Measurements from ENCODE around the gene GMCL1.
"Not testable (repeated sequence)": the region's sequence is repeated elsewhere in the genome, so short reads cannot be mapped to it uniquely, and the experiment has no call there.

The GMCL1 gene

DNA sequence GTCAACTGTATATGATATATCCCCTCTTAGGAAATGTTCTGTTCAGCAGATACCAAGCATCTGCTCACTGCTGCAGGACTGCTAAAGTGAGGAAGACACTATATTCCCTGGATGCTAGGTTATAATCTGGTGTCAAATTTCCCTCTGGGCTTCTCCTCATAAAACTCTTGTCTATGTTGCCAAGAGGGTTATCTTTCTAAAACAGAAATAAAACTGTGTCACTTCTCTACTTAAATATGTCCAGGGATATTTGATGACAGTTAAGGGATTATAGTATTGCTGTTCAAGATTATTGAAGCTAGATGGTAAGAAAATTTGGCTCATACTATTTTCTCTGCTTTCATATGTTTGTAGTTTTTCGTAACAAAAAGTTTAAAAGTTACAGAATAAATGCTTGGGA, 33.8 kb downstream of the GMCL1 start:
- FAIRE-seq = no peak

DNA sequence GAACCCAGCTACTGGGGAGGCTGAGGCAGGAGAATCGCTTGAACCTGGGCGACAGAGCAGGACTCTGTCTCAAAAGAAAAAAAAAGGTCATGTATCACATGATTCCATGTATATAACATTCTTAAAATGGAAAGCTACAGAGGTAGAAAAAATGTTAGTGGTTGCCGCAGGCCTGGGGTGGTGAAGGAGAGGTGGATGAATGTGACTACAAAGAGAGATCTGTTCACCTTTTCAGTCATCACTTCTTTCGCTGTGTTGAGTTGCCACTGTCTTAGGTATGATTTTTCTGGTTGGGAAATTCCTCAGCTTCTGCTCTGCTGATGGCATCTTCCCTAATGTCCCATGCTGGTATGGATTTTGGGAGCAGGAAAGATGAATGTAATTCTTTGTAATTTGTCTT, 59.0 kb downstream of the GMCL1 start:
- no peak for FAIRE-seq

DNA sequence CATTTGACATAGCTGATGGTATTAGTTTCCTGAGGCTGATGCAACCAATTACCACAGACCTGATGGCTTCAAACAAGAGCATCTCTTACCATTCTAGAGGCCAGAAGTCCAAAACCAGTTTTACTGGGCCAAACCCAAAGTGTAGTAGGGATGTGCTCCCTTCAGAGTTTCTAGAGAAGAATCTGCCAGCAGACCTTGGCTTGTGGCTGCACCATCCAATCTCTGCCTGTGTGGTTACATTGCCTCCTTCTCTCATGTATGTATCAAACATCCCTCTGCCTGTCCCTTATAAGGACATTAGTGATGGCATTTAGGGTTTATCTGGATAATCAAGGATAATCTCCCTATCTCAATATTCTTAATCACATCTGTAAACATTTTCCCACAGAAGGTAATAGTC, 59.8 kb downstream of the GMCL1 start:
- FAIRE-seq = no peak

DNA sequence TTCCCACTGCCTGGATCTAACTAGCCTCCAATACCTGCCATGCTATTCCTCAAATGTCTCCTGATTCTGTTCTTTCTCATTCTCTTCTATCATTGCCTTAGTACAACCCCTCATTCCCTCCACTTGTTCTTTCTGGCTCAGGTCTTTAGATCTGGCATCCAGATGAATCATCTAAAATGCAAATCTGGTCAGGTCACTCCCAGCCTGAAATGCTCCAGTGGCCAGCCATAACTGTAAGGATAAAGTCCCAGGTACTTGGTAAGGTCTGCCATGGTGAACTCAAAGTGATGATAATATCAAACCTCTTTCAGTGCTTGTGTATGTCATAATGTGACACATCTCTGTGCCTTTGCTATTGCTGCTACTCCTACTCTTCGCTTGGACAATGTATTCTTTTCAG, 61.4 kb downstream of the GMCL1 start:
- no peak for FAIRE-seq

DNA sequence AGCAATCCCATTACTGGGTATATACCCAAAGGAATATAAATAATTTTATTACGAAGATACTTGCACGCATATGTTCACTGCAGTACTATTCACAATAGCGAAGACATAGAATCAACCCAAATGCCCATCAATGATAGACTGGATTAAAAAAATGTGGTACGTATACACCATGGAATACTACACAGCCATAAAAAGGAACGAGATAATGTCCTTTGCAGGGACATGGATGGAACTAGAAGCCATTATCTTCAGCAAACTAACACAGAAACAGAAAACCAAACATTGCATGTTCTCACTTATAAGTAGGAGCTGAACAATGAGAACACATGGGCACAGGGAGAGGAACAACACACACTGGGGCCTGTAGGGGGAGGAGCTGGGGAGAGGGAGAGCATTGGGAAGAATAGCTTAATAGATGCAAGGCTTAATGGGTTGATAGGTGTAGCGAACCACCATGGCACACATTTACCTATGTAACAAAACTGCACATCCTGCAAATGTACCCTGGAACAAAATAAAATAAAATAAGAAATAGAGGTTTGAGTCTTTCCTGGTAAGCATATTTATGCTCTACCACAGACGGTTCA, 63.5 kb downstream of the GMCL1 start:
- FAIRE-seq = not testable (repeated sequence)

DNA sequence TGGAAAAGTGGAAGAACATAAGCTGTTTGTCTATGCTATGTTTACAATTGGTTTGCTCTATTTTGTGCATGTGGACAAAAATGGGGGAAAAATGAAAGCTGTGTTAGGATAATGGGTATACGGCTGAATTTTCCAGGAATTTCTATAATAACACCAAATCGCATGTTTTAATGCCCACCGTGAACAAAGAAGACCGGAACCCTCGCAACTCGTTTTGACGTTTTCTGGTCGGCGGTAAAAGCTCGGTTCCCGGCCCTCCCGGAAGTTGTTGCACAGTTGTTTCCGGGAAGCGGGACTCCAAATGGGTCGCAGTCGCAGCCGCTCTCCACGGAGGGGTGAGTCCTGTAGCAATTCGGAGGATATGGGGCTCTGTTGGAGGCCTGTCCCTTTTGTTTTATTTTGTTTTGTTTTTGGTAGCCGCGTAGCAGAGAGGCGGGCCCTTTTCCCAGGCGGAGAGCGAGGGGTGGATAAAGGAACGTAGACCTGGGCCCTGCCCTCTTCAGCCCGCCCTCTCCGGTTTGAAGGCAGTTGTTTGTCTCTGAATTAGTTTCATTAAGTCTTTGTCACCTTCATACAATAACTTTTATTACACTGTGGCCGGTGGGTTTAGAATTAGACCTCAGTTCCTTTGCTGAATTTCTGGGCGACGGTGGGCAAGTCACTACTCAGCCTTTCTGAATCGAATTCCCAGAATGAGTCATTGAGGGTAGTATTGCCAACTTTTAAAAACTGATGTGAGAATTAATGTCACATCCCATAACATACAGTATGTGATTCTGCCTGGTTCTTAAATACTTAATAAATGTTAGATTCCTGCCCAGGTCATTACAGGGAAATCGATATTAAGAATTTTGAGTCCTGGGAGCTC, 64.5 kb downstream of the GMCL1 start, which contains the start of gene SNRNP27:
SNRNP27 (plus strand) TSS at position 273 of the 868 bp plus-strand sequence; CDS start at position 302, 29 bp downstream.
- no peak for FAIRE-seq

DNA sequence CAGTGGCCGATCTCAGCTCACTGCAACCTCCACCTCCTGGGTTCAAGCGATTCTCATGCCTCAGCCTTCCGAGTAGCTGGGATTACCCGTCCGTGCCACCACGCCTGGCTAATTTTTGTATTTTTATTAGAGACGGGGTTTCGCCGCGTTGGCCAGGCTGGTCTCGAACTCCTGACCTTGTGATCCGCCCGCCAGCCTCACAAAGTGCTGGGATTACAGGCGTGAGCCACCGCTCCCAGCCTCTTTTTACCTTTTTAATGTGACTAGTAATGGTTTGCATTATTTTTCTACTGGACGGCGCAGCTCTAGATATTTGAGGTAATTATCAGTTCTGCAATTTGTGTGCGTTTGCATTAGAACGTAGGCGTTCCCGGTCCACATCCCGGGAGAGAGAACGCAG, 65.3 kb downstream of the GMCL1 start:
- not testable (repeated sequence) for FAIRE-seq

DNA sequence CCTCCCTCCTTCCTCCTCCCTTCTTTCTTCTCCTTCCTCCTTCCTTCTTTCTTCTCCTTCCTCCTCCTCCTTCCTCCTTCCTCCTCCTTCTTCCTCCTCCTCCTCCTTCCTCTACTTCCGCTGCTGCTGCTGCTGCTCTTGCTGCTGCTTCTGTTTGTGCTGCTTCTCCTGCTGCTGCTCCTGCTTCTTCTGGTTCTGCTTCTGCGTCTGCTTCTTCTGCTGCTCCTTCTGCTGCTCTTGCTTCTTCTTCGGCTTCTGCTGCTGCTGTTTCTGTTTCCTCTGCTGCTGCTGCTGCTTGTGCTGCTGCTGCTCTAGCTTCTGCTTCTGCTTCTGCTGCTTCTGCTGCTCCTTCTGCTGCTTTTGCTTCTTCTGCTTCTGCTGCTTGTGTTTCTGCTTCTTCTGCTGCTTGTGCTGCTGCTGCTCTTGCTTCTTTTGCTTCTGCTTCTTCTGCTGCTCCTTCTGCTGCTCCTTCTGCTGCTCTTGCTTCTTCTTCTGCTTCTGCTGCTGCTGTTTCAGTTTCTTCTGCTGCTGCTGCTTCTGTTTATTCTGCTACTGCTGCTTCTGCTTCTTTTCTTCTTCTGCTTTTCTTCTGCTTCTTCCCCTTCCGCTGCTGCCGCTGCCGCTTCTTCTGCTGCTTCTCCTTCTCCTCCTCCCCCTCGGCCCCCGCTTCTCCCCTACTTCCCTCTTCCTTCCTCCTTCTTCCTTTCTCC, 72.9 kb downstream of the GMCL1 start:
- no peak for FAIRE-seq

DNA sequence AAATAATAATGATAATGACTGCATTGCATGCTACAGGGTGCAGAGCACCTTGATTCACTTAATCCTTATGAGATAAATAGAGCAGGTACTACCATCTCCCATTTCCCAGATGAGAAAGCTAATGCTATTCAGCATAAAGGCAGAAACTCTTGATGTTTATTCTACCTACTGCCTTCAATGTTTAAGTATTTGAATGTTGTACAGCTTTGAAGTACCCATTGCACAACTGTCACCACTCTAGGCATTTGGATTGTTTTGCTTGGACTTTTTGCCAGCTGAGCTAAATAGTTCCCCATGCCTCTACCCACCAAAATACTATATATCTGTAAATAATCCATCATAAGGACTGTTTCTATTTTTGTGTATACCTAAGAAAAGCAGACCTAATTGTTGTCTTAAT, 77.8 kb downstream of the GMCL1 start:
- FAIRE-seq = no peak

DNA sequence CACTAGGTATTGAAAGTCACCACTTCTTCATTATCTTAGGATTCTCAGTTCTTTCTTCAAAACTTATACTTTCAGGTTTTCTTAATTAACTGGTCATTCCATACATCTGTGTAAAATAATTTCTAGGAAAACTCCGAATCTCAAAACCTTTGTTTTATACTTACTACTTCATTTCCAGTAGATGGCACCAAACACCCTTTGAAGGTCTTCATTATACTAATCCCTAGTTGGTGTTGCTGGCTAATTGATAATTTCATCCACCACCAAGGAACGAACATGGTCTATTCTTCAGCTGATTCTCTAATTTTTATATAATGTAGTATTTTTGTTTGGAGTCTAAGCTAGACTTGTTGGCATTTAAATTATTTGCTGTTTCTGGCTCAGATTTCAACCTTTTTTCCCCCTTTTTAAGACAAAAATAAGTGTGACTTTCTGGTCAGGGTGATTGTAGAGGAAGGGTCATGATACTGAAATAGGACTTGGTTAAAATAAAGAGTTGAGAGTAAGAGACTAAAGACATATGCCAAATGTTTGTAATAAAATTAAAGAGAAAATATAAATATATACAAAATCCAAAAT, 82.6 kb downstream of the GMCL1 start:
- peak; percentile 87 for FAIRE-seq

DNA sequence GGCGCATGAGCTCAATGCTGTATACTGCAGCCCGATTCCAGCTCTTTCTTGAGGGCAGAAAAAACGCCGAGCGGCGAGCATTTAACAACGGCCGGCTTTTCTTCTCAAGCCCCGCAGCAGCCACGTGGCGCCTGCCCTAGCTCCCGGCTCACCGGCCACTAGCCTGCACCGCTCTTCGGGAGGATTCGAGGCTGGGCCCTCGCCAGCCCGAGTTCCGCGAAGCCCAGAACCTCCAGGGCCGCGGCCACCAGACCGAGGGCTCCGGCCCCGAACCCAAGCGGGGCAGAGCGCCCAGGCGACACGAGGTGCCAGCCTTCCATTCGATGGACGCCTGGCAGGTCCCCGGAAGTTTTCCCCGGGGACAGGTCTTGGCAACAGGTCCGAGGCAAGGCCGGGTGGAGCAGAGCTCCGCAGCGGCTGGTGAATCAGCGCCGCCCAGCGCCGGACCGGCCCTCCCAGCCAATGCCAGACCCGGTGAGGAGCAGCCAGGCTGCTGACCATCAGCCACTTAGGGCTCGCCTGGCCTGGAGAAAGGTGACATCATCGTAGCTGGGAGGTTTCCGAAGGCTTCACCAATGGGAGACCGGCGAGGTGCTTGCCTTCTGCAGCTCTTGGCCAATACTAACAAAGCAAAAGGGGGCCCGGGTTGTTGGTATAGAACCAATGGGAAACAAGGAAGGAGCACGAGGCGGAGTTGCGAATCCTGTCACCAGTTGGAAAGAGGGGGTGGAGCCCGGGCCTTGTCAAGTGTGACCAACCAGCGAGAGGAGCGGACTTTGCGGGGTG, 84.9 kb downstream of the GMCL1 start:
- peak; percentile 98 for FAIRE-seq

DNA sequence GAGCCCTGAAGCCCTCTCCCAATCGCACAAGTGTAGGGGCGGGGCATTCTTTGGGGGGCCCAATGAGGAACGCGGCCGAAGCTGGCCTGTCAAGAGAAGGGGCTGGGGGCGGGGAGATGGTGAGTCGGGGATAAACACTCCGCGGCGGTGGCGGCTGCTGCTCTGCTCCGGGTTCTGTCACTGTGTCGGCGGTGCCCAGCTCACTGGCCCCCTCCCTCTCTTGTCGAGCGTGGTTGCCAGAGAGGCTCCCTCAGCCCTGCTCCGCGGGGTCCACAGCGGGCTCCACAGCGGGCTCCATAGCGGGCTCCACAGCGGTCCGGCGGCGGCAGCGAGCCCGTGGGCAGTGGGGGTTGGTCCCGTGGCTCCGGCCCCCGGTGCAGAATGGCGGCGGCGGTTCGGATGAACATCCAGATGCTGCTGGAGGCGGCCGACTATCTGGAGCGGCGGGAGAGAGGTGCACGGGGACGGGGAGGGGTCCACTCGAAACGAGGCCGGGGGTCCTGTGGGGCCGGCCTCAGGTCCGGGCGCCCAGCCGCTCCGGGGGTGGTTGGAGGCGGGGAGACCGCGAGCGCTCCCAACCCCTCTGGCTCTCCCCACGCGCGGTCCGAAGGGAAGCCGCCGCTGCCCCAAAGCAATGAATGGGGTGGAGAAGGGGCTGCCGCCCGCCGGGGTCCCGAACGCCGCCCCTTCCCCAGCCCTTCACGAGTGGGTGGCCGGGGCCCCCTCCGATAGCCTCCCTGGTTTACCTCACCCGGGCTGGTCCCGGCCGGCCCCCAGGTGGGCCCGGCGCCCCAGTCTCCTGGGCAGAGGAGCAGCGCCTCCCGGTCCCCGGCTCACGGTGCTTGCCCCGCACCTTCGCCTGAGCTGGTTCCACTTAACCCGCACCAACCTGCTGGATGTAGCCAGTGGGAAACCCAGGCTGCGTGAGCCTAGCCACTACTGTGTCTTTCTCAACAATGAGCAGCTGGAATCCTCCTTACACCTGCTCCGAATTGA, 85.8 kb downstream of the GMCL1 start, which contains the start of gene MXD1:
MXD1 (plus strand) TSS at position 160 of the 996 bp plus-strand sequence; CDS start at position 382, 222 bp downstream.
- FAIRE-seq = no peak

DNA sequence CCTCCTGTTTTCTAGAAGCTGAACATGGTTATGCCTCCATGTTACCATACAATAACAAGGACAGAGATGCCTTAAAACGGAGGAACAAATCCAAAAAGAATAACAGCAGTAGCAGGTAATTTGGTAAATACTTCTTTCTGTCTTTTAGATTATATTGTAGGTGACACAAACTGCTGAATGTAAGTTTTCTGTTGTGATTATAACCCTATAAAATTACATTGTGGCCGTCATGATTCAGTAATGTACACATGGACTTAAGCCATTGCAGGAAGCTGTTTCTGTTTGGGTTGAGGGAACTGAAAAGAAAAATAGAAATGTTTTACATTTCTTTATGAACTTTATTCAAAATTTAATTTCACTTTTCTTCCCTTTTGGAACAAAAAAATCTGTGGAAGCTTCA, 86.6 kb downstream of the GMCL1 start:
- no peak for FAIRE-seq

DNA sequence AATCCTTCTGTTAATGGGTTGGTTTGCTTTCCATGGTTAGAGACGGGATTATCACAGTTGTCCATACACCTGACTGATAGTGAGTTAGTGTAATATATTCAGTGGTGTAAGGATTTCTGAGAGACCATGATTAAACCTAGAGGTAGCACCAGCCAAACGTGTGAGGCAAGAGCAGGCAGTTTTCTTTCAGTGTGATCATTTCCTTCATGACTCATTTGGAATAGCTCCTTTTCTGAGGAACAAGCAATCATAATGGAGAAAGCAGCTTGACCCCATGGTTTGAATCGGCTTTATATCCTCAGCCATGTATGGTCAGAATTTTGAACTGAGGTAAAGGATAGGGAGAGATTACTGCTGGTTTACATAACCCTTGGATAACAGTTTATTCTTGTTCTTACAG, 88.4 kb downstream of the GMCL1 start:
- no peak for FAIRE-seq

DNA sequence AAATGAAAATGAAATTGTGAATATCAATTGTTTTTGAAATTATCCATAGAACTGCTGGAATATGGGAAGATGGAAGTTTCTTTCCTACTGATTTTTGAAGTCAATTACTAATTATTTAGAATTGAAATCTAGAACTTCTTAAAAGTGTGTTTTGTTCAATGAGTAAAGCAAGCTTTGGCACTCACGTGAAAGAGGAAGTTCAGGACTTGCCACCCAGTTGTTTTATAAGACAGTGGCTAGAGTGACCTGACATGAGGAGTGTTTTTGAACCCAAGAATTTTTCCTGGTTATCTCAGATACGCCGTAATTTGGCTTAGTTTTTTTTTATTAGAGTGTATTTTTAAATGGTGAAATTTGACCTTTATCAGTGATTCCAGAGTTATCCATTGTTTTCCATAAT, 88.9 kb downstream of the GMCL1 start:
- FAIRE-seq = no peak

DNA sequence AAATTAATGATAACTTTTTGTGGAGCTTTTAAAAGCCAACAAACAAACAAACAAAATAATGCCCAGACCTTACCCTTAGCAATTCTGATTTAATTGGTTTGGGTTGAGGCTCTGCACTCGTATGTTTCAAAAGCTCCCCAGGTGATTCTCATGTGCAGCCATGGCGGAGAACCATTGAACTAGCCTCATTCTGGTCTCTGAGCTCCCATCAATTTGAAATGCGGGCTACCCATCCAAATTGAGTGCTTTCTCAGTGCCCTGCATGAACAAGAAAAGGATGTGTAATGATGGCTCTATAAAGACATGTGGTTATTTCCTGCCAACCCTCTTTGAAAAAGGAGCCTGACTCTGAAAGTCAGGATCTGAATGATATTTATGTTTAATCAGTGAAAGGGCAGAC, 93.7 kb downstream of the GMCL1 start:
- no peak for FAIRE-seq

DNA sequence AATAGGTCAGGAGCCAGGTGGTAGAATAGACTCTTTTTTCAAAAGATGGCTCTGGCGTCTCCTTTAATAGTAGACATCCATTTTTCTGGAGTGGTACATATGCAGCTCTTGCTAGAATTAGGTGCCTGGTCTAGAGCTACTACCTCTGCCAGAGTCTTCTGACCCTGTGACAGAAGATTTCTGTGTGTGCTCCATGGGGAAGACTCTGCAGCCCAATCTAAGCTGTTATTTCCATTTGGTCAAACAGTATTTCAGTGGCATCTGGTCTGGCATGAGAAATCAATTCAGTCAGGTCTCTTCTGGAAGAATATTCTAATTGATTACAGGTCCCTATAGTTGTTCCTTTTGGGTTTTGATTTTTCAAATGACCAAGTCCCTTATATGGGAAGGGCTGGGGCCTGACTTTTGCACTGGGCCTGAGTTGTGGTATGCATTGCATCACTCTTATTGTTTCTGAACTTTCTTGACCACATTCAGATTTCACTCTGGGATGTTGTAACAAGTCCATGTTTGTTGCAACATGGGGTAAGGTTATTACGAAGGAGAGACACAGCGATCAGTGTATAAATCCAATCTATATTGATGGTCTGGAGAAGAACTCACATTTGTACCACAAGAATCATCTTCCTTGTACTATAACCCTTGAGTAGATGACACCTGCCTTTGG, 97.5 kb downstream of the GMCL1 start:
- no peak for FAIRE-seq
